HG03342 (cell line): ENCODE results near the gene RYR2.

ENCODE experiments used
- ATAC-seq: cut with Tn5 transposase; IDR thresholded peaks from one replicate; pipeline ENCODE4 v1.9.1; 2021; ENCODE audit warnings: mild to moderate bottlenecking, moderate library complexity; ENCODE audit not compliant: unreplicated experiment

RYR2 gene

DNA sequence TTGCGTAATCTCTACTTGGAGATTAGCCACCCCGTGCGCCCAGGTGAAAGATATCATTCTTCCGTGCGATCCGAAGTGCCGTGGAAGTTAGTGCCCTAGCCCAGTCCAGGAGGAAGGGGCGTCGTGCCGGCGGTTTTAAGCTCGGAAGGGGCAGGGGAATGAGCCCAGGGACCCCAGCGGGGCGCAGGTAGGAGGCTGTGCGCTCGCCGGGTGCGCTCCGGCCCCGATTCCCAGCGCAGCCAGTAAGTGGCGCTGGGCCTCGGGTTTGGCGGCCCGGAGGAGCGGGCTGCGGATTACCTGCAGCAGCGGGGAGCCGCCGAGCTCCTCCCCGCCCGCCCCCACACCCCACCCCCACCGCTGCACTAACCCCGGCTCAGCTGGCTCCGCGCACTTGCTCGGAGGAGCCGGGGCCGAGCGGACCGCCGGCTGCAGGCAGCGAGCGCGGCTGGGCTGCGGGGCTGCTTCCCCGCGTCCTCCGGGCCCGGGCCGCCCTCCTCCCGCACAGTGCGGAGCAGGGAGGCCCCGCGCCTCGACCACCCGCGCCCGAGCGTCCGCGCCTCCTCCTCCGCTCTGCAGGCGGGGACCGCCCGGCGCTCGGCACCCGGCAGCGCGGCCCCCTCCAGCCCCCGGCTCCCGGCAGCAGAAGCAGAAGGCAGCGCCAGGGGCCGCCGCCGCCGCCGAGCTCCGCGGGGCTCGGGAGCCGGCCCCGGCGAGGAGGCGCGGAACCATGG is at the start of gene RYR2:
Gene RYR2 (plus strand): TSS at position 390 of the 731 bp plus-strand sequence. CDS start 338 bp downstream, at position 728.
- no peak for ATAC-seq

DNA sequence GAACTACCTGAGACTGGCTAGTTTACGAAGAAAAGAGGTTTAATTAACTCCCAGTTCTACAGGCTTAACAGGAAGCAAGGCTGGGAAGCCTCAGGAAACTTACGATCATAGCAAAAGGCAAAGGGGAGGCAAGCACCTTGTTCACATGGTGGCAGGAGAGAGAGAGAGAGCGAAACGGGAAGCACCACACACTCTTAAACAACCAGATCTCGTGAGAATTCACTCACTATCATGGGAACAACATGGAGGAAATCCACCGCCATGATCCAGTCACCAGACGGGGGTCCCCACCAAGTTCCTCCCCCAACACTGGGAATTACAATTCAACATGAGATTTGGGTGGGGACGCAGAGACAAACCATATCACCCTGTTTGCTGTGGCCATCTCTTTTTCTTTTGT is 49.5 kb upstream of the RYR2 start:
- ATAC-seq, result no peak

DNA sequence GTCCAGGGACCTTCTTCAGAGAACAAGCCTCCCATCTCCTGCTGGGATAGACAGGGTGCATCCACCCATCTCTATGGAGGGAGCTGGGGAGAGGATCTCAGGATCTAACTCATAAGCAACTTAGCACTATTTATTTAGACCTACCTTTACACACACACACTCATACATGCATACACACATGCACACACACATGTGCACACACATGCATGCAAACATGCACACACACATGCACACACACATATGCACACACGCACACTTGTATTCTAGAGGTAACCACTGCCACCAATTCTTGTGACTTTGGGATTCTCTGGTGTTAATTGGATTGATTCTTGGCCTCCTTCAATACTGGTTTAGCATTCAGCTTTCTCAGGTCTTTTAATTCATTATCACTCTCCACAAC is 47.5 kb upstream of the RYR2 start:
- ATAC-seq, result no peak

DNA sequence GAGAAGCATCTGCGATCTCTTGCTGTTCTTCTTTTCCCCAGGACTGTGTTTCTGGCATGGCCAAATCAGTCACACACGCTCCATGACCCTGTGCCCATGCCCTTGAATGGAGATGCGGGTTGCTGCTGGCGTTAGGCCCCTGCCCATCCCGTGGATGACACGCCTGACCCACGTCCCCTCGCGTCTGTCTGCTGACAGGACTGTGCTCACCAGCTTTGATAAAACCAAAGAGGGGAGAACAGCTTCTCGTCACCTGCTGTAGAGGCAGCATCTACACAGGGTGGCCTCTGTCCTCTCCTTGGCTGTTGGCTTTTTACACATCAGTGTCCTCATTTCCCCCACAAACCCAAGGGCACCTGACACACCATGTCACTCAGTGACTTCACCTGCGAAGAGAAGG is 44.6 kb upstream of the RYR2 start:
- no peak for ATAC-seq

DNA sequence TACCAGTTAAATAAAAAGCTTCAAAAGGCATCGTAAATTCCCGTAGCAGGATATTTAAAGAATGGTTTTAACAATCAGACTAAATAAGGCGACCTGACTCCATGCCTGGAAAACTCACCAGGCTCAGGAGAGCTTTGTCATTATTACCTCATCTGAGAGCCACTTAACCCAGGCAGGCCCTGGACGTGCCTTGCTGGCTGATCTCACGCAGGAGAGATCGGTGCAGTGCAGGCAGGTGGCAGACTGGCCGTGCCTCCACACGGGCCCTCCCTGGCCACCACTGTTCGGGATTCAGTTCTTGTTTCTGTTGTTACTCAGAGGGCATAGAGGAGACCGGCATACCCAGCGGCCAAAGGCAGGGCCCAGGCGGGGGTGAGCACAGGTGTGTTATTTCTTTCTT is 44.1 kb upstream of the RYR2 start:
- ATAC-seq, result no peak

DNA sequence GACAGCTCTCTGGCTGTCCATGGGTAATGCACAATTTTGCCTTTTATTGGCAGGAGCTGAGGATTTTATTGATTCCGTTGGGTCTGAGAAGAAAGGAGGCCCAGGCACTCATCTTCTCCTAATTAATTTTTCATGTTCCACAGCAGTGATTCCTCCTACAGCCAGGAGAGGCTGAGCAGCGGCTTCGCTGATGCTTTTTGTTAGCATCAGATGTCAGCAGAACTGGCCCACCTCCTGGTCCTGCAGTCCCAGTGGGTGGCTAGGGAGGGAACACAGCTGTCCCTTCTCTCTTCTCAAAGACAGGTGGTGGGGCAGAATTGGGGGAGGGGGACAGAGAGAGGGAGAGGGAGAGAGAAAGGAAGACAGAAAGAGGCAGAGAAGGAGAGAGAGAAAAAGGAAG is 43.4 kb upstream of the RYR2 start:
- no peak for ATAC-seq

DNA sequence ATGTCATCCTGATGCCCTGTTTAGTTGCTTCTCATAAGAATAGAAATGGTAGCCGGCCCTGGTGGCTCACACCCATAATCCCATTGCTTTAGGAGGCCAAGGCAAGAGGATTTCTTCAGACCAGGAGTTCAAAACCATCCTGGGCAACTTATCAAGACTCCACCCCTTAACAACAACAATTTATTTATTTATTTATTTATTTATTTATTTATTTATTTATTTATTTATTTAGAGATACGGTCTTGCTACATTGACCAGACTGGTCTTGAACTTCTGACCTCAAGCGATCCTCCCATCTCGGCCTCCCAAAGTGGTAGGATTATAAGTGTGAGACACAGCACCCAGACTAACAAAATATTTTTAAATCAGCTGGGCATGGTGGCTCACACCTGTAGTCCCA is 41.8 kb upstream of the RYR2 start:
- no peak for ATAC-seq

DNA sequence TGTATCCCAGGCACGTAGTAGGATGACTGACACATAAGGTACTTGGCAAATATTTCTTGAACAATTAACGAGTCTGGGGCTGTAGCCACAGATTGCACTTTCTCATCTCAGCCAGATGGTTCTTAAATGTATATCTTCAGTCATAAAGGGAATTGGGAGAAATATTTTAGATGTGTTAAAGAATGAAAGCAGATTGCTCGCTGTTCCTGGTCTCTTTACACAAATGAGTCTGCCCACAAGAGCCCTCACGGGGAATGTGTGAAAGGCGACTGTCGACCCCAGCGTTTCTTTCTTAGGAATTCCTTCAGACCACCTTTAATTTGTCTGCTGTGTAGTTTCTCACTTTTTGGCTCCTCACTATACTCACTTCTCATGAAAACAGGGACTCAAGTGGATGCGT is 38.5 kb upstream of the RYR2 start:
- no peak for ATAC-seq

DNA sequence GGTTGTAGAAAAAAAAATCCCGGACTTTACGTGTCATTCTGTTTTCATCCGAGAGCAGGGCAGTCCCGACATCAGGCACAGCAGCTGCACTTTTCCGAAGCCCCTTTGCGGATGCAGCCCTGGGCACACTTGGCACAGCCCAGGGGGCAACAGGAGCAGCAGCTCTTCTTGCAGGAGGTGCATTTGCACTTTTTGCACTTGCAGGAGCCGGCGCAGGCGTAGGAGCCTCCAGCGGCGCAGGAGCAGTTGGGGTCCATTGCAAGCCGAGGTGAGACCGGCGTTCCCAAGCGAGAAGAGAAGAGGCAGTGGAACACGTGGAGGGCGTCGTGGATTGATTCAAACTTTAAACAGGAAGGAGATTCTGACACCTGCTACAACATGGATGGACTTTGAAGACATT is 37.9 kb upstream of the RYR2 start, which contains the start of gene MT1HL1:
Gene MT1HL1 (minus strand): TSS at position 326 of the 400 bp plus-strand sequence. CDS start 69 bp downstream, at position 257.
- ATAC-seq, result no peak

DNA sequence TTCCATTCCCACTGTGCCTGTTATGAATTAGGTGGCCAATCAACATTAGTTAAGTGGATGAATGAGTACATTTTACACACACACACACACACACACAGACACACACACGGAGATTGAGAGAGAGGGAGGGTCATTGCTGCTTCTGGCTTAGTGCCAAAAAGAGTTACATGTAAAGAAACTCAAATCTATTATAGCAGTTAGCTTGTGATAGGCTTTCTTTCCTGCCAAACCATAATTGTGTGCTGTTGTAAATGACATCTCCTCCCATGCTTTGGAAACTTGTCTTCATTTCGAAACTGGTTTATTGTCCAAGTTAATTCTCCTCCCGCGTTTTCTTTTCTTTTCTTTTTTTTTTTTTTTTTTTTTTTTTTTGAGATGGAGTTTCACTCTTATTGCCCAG is 36.3 kb upstream of the RYR2 start:
- no peak for ATAC-seq

DNA sequence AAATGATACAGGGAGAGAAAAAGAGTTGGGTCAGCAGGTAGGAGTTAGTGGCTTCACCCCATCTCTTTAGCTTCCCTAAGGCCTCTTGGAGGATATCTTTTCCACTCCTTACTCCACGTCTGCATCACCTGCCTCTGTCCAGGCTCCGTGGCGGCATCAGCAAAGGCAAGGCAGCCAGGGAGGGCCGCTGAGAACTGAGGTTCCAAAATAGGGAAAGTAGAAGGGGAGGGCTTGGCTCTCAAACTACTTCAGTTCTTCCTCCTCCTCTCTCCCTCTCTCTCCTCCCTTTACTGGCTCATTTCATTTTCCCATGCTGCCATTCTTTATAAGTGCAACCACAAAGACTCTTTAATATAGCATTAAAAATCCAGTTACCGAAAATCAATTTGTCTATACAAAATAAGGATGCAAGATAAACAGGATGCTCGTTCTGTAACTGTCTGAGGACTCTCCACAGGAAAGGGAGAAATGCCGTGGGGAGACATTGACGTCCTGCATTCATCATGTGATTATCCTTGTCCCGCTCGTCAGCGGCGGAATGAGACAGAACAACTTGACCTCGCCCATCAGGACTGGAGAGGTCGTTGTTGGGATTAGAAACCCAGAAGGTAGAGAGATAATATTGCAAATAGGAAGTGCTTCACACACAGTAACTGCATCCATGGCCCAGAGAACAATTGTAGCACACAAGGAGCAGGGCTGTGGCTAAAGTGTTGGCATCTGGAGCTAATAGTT is 34.7 kb upstream of the RYR2 start:
- no peak for ATAC-seq

DNA sequence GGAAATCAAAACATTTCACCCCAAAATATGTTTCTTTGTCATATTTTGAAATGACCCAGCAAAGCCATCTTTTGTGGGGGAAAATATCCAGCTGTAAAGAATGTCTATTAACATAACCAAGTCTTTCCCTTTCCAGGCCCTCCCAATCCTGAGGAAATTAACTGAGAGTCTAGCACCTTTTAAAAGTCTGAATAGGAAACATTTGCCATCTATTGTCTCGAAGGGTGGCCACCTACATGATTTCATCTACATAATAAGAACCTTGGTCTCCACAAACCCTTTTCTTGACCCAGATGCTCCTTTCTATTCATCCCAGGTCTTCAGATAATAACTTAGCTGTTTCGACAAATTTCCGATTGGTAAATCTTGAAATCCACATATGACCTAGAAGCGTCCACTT is 32.4 kb upstream of the RYR2 start:
- no peak for ATAC-seq

DNA sequence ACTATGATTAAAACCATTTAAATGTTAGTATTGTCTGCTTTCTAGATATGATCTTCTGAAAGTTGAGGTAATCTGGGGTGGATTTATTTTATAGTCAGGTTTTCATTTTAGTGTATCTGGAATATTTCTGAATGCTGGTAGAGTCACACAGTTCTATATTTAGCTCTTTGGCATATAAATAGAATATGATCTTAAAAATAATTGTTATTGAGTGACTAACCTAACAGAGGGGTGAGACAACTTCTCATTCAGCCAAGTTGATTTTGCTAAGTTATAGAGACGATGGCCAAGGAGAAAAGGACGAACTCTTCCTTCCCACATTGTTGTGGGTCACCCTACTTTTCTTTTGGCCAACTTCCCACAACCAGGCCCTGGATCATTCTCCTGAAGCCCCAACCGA is 30.6 kb upstream of the RYR2 start:
- ATAC-seq, result no peak

DNA sequence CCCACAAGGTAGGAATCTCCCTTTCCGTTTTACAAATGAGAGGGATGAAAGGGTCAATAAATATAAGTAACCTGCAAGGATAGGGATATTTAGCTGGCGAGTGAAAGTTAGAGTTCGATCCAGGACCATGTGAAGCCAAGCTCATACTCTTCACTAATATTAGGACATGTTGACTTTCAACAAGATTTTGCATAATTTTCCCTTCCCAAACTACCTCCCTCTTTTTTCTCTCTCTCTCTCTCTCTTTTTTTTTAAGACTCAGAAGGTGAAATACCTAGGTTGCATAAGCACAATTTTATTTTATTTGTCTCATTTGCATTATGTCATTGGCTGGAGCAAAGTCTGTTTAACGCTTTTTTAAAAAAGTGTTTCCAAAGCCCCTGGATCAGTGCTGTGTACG is 29.6 kb upstream of the RYR2 start:
- no peak for ATAC-seq

DNA sequence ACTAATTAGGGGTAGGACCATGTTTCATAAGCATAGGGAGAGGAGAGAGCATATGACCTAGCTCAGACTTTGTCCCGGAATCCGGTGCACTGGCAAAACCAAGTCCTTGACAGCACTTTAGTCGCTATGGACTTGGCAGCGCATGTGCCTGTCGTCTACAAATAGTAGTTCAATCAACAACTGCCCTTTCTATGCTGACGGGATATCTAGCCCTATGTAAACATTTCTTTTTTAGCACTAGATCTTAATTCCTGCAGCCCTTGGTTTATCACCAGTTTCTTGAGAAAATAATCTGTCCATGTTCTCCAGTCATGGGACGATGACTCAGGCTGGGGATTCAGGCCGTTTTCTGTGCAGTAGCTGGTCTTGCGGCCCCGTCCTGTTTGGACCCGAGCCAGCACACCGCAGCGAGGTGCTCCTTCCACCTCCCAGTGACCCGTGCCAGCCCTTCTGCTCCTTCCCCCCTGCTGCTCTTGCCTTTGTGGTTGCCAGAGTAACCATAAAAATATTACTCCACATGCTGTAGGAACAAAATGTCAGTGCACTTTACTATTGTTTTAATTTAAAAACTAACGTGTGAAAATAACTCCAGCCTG is 29.1 kb upstream of the RYR2 start:
- ATAC-seq, result no peak

DNA sequence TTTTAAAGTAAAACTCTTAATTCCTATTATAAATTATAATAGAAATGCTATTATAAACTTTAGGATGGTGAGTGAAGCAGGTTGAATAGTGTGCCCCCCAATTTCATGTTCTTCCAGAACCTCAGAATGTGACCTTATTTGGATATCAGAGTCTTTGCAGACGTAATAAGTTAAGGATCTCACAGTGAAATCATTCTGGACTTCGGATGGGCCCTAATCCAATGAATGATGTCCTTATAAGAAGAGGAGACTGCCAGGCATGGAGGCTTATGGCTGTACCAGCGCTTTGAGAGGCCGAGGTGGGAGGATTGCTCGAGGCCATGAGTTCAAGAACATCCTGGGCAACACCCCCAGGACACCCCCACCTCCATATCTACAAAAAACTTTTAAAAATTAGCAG is 28.4 kb upstream of the RYR2 start:
- ATAC-seq, result no peak

DNA sequence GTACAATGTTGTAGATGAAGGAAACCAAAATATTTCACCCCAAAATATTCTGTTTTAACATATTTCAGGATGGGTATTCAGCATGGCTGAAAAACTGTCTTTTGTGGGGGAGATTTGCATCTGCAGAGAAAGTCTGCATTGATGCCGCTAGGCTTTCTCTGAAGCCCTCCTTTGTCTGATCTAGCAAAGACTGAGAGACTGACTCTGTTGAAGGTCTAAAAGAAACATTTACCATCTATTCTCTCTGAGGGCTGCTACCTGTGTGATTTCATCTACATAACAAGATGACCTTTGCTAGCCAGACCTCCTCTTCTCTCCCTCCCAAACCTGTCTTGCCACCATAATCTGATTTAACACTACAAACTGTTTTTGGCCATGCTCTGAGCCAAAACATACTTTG is 25.4 kb upstream of the RYR2 start:
- no peak for ATAC-seq

DNA sequence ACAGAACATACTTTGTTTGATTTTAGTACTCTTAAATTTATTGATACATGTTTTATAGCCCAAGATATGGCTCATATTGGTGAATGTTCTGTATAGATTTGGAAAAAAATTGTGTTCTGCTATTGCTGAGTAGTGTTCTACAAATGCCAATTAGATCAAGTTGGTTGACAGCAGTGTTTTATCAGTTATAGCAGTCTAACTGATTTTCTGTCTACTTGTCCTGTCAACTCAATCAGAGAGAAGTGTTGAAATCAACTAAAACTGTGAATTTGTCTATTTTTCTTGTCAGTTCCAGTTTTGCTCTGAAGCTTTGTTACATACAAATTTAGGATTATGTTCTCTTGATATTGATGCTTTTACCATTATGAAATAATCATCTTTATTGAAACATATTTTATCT is 23.1 kb upstream of the RYR2 start:
- ATAC-seq, result no peak

DNA sequence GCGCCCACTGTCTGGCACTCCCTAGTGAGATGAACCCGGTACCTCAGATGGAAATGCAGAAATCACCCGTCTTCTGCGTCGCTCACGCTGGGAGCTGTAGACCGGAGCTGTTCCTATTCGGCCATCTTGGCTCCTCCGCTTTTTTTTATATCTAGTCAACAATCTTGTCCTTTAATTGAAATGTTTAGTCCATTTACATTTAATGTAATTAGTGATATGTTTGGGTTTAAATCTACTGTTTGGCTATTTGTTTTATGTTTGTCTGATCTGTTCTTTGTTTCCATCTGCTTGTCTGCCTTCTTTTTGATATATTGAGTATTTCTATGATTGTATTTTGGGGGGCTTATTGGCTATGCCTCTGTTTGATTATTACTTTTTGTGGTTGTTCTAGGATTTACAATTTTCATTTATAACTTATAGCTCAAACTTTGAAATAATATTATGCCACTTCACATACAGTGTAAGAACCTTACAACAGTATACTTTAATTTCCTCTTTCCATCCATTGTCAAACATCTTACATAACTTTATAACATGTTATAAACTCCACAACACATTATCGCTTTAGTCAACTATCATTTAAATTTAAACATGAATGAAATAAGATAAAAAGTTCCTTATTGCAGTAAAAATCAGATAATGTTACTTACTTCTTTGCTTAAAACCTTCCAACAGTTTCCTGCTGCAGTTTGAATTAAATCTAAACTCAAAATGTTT is 16.5 kb upstream of the RYR2 start:
- no peak for ATAC-seq

DNA sequence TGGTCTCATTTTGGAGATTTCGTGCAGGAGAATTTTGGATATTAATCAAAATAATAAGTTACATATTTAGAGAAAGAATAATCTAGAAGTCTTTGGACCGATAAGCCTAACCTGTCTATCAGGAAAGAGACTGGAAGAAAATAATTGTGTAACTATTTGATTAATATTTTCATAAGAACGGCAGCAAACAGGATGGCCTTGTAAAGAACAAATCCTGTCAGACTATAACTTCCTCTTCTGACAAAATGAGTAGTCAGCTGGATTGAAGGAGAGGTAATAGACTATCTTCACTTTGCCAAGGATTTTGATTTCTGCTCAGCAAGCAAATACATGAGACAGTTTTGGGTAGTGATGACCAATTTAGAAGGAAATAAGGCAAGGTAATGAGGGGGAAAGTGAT is 12.7 kb upstream of the RYR2 start:
- no peak for ATAC-seq

DNA sequence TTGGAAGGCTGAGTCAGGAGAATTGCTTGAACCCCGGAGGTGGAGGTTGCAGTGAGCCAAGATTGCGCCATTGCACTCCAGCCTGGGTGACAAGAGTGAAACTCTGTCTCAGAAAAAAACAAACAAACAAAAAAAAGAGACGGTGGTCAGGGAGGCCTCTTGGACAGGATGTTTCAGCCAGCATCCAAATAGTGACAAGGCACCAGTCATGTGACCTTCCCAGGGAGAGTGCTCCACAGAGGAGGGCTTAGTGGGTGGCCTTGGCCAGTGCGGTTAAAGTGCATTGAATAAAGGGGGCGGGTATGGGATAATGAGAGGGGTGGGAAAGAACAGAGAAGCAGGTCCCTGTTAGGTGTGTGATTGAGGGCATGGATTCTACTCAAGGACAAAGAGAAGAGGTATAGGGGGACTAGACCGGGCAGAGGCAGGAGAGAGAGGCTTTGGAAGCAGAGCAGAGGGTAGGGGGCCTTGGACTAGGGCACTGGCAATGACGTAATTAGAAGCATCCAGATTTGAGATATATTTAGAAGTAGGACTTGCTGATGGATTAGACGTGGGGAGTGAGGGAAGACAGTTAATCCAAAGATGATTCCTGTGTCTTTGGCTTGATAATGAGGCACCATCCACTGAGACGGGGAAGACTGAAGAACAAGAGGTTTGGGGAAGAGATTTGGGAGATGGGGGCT is 12.0 kb upstream of the RYR2 start:
- ATAC-seq, result no peak
